GM21619 (cell line): Measurements from ENCODE around the gene ARHGEF38.
A peak's percentile ranks its signal among the peaks of the same experiment; 100 is the strongest.
"Not testable (repeated sequence)": the region's sequence is repeated elsewhere in the genome, so short reads cannot be mapped to it uniquely, and the experiment has no call there.

ENCODE experiments used
- ATAC-seq: cut with Tn5 transposase; IDR thresholded peaks from one replicate; pipeline ENCODE4 v1.9.1; 2021; ENCODE audit not compliant: unreplicated experiment

ARHGEF38 gene

DNA sequence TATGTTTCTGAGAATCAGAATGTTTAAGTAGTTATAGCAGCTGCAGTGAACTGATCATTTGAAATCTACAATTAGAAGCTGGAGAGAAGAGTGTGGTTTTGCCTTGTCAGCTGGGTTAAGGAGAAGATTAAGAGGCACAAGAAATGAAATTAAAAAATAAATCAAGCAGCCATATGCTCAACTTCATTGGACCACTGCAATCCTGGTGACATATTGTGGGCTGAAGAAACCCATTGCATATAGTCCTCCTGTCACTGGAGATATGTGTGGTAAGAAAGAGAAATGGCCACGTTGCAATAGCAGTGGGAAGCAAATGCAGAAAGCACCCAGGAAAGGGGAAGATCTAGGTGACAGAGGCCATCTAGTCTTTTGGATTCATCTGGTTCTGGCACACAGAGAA is 93.0 kb downstream of the ARHGEF38 start:
- no peak for ATAC-seq

- ATAC-seq, result no peak
Observed at GRCh38 chr4:105650190-105650589, 97.8 kb downstream of the ARHGEF38 start.

DNA sequence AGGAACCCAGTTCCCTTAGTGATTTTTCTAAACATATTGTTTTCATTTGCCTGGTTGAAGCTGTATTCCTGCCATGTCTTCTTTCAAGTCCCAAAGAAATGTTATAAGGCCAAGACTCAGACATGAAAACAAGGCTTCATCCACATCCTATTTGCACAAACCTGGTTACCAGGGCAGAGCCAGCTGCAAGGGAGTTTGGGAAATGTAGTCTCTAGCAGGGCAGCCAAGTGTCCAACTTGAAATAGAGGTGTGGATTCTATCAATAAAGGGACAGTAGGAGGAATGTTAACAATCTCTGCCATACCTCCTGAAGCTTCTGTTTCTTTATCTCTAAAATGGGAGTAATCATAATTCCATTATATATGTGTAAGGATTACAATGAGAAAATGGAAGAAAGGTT is 99.5 kb downstream of the ARHGEF38 start:
- ATAC-seq, result no peak

GRCh38 chr4:105652286-105652888 is 100.0 kb downstream of the ARHGEF38 start:
- ATAC-seq, result no peak

GRCh38 chr4:105657117-105657765 is 104.8 kb downstream of the ARHGEF38 start:
- no peak for ATAC-seq

- ATAC-seq, result no peak
Observed at GRCh38 chr4:105659190-105659589, 106.8 kb downstream of the ARHGEF38 start.

- no peak for ATAC-seq
Observed at GRCh38 chr4:105661028-105661427, 108.6 kb downstream of the ARHGEF38 start.

DNA sequence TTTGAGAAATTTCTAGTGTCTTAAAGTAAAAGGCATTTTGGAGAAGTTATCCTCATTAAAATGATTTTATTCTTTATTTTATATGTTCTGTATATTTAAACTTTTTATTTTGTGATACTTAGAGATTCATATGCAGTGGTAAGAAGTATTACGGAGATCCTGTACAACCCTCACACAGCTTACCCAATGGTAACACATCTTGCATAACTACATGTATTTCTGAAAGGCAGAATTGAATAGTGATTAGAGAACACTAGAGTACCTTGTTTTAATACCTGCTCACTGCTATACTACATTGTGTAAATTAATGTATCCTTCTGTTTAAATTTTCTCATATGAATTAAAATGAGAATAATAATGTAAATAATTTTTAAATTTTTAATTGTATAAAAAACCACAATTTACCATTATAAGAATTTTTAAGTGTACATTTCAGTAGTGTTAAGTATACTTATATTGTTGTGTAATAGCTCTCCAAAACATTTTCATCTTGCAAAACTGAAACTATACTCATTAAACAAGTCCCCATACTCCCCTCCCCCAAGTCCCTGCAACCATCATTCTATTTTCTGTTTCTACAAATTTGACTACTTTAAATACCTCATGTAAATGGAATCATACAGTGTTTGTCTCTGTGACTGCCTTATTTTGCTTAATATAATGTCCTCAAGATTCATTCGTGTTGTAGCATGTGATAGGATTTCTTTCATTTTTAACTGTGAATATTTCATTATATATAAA is 110.7 kb downstream of the ARHGEF38 start:
- no peak for ATAC-seq

GRCh38 chr4:105666693-105667092 is 114.3 kb downstream of the ARHGEF38 start:
- peak; percentile 42 for ATAC-seq

GRCh38 chr4:105670684-105671083 is 118.3 kb downstream of the ARHGEF38 start:
- ATAC-seq, result no peak

GRCh38 chr4:105671301-105671700 is 118.9 kb downstream of the ARHGEF38 start:
- no peak for ATAC-seq

- no peak for ATAC-seq
Observed at GRCh38 chr4:105674011-105674410, 121.6 kb downstream of the ARHGEF38 start.

DNA sequence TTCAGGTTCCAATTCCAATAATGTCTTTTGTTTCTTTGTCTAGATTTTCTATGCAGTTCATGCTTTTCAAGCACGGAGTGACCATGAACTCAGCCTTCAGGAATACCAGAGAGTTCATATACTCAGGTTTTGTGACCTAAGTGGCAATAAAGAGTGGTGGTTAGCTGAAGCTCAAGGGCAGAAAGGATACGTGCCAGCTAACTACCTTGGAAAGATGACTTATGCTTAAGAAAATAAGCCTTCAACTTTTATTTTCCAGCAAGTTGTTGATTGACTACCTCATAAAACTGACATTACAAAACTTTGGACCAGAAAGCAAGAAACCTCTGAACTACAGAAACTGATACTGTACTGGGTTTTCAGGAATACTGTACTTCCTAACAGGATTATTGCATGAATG is 125.3 kb downstream of the ARHGEF38 start:
- no peak for ATAC-seq

- ATAC-seq, result no peak
Observed at GRCh38 chr4:105679186-105679585, 126.8 kb downstream of the ARHGEF38 start.

GRCh38 chr4:105683038-105683437 is 130.6 kb downstream of the ARHGEF38 start:
- no peak for ATAC-seq

DNA sequence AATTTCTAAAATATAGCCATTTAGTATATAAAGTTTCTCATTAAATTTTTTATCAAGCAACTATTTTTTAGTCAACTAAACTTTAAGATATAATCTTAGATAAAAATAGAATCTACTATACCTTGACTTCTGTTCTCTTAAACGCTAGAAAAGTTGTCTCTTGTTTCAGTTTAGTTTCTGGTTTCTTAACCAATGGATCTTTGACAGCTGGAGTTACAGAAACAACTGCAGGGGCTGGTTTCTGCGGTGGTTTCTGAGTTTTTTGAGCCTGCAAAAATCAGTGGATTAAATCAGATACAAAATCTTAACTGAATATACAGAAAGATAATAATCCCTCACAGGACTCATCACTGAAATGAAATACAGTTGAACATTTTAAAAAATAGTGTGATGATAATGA is 134.2 kb downstream of the ARHGEF38 start:
- ATAC-seq, result no peak

DNA sequence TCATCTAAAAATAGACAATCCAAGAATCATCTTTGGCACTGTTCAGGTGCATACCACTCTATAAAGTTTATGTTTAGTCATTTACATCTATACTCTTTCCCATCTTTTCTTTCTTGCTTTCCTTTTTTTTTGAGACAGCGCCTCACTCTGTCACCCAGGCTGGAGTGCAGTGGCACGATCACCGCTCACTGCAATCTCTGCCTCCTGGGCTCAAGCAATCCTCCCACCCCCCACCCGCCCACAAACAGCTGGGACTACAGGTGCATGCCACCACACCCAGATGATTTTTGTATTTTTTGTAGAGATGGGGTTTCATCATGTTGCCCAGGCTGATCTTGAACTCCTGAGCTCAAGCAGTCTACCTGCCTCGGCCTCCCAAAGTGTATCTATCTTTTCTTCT is 142.4 kb downstream of the ARHGEF38 start:
- not testable (repeated sequence) for ATAC-seq

GRCh38 chr4:105695832-105696231 is 143.4 kb downstream of the ARHGEF38 start:
- not testable (repeated sequence) for ATAC-seq

- ATAC-seq, result no peak
Observed at GRCh38 chr4:105698607-105699006, 146.2 kb downstream of the ARHGEF38 start.

- ATAC-seq, result no peak
Observed at GRCh38 chr4:105707782-105708180, 155.4 kb downstream of the ARHGEF38 start.

GRCh38 chr4:105708181-105709080 is 156.0 kb downstream of the ARHGEF38 start, which contains the start of the genes GSTCD and INTS12:
TSS of gene GSTCD (plus strand) at chr4:105708784. CDS start at chr4:105717614, 8,830 bp downstream.
TSS of gene INTS12 (minus strand) at chr4:105708689. CDS start at chr4:105700005, 8,684 bp downstream.
- ATAC-seq, result peak; percentile 80
